Right lobe of liver (tissue), 4 donors: ENCODE results near the gene MTF1.
"Not testable (repeated sequence)": the region's sequence is repeated elsewhere in the genome, so short reads cannot be mapped to it uniquely, and the experiment has no call there.

Experiments
- CTCF ChIP-seq, 4 donors: fragments of 200-600 bp in 3 of 4; fragments of 450-650 bp in 1 of 4; IDR thresholded peaks; one replicate each; pipeline versions ENCODE4 v1.5.1 to v1.8.0; 2016 to 2022; ENCODE audit warnings: antibody characterized with exemption in 4 of 4, mild to moderate bottlenecking in 2 of 4
- POLR2A ChIP-seq: fragments of 450-650 bp; IDR thresholded peaks from one replicate; pipeline ENCODE4 v1.6.1; 2017; ENCODE audit warnings: antibody characterized with exemption, mild to moderate bottlenecking
- donor health status: DM: no; HTN: no; CAD: no.
- donor health status: DM: no; HTN: no; CAD: no.
- donor health status: DM: no; HTN: yes; CAD: no.

- not testable (repeated sequence) for TF ChIP-seq CTCF (IDR thresholded peaks at IDR 0.05); POLR2A
These were observed 48.2 kb upstream of the MTF1 start for GRCh38 chr1:37907416-37908125.
